Natural killer cell (primary cell): ENCODE results near the gene MPDU1. TPM values are rescaled to one million over a fixed set of nuclear protein-coding genes. Genes with fewer than 3 reads are reported as not detected.

Source experiments
- ATAC-seq, 3 donors: fragments of 150-1000 bp in 2 of 3; fragments of 200-7000 bp in 1 of 3; cut with Tn5 transposase; 1 replicate in 1 of 3; 2 replicates in 2 of 3; pipeline ENCODE4 v1.10.0; 2021; ENCODE audit warnings: mild to moderate bottlenecking in 2 of 3, moderate library complexity in 2 of 3
- DNase-seq, 2 donors: peaks; one replicate each; pipeline versions ENCODE4 v3.0.0 to v3.0.0-alpha.2; 2013 to 2021; ENCODE audit warnings: mixed read lengths in 1 of 2
- H3K27ac ChIP-seq: one replicate; pipeline ENCODE4 v1.5.1; 2013; ENCODE audit warnings: mild to moderate bottlenecking, low read length
- H3K27me3 ChIP-seq: one replicate; pipeline ENCODE4 v1.6.1; 2013; ENCODE audit warnings: low read length; ENCODE audit not compliant: control insufficient read depth, insufficient read depth
- H3K36me3 ChIP-seq: one replicate; pipeline ENCODE4 v1.6.1; 2013; ENCODE audit warnings: low read length; ENCODE audit not compliant: control insufficient read depth, insufficient read depth
- H3K4me1 ChIP-seq: one replicate; pipeline ENCODE4 v1.6.1; 2013; ENCODE audit warnings: low read length; ENCODE audit not compliant: control insufficient read depth, insufficient read depth
- H3K4me3 ChIP-seq: one replicate; pipeline ENCODE4 v1.5.1; 2013; ENCODE audit warnings: low read length
- H3K9me3 ChIP-seq: one replicate; pipeline ENCODE4 v1.6.1; 2013; ENCODE audit warnings: low read length; ENCODE audit not compliant: control insufficient read depth, insufficient read depth
- H3K27ac Mint-ChIP-seq, 2 donors: one replicate each; pipeline ENCODE4 v1.8.0; 2022; ENCODE audit warnings: mild to moderate bottlenecking in 2 of 2, mixed read lengths in 2 of 2, moderate library complexity in 1 of 2
- H3K27me3 Mint-ChIP-seq, 2 donors: one replicate each; pipeline ENCODE4 v1.8.0; 2022; ENCODE audit warnings: low read depth in 2 of 2, mixed read lengths in 2 of 2
- H3K36me3 Mint-ChIP-seq: one replicate; pipeline ENCODE4 v1.8.0; 2022; ENCODE audit warnings: mixed read lengths
- H3K4me1 Mint-ChIP-seq, 2 donors: one replicate each; pipeline ENCODE4 v1.8.0; 2022; ENCODE audit warnings: mixed read lengths in 2 of 2
- H3K4me3 Mint-ChIP-seq: one replicate; pipeline ENCODE4 v1.8.0; 2022; ENCODE audit warnings: mild to moderate bottlenecking, moderate library complexity, mixed read lengths
- H3K9me3 Mint-ChIP-seq, 2 donors: one replicate each; pipeline ENCODE4 v1.8.0; 2022; ENCODE audit warnings: mixed read lengths in 2 of 2
- CTCF ChIP-seq: fragments of 200-600 bp; IDR thresholded peaks from one replicate; pipeline ENCODE4 v1.8.0; 2022; ENCODE audit warnings: antibody characterized with exemption
- WGBS: methylation state at CpG from one replicate; pipeline ENCODE4 v1.1.7; 2013; ENCODE audit warnings: missing lambda C conversion rate; ENCODE audit not compliant: insufficient coverage; 5-methylcytosine and 5-hydroxymethylcytosine counted together
- intact Hi-C: fragments of 100-400 bp; cut with micrococcal nuclease; formaldehyde crosslinking; loops from one replicate; pipeline ENCODE4 v1.14.2; 2022
- total RNA-seq, 4 donors: library from RNA; stranded (reverse); fragments of 120-200 nt in 1 of 4; gene quantifications; one replicate each; pipeline versions ENCODE4 v1.2.3 to v1.2.4, GENCODE V29; 2013 to 2022

The MPDU1 gene
- total RNA-seq, 3 donors from 2014 or later (not counting 1 experiment from before 2014, with no cell fraction given): 26.3 to 29.2 (median 27.1) TPM

- Mint-ChIP-seq H3K4me1 (peaks cover 0 to under 1% of the 10 kb centered on the region in 2 donors), H3K9me3 (no peaks in the 10 kb centered on the region), H3K4me3 (no peak within 1 kb of the TSS), H3K36me3 (peaks cover 7% of the 10 kb centered on the region), H3K27ac (peak within 1 kb of the TSS; percentile 4 to 46), H3K27me3 (no peaks in the 10 kb centered on the region)
- Histone ChIP-seq H3K9me3 (no peaks in the 10 kb centered on the region), H3K36me3 (peaks cover 48% of the 10 kb centered on the region), H3K4me1 (peaks cover 8% of the 10 kb centered on the region), H3K4me3 (no peak within 1 kb of the TSS), H3K27ac (no peak within 1 kb of the TSS), H3K27me3 (no peaks in the 10 kb centered on the region)
- TF ChIP-seq CTCF: no peak
- ATAC-seq: peak in 1 of 3 donors; percentile 3
- peak in 1 of 2 donors; percentile 23 for DNase-seq
- WGBS: 83% methylated on average over 22 of the region's 24 CpGs
- intact Hi-C loops: loop anchor here (1.0 to 2.0 kb wide), 2 partner anchors 75 to 310 kb away; no protein-coding TSS in a partner anchor
Measured at GRCh38 chr17:7589891-7590691, 6.4 kb downstream of the MPDU1 start, which contains the start of gene SOX15. TSS of gene SOX15 (minus strand) at chr17:7590094. CDS start at chr17:7589676, 418 bp downstream.

GRCh38 chr17:7590743-7591142, 7.1 kb downstream of the MPDU1 start:
- Histone ChIP-seq H3K27ac (no peak overlapping the region), H3K27me3 (no peaks in the 10 kb centered on the region), H3K4me1 (peaks cover 8% of the 10 kb centered on the region), H3K36me3 (peaks cover 54% of the 10 kb centered on the region), H3K9me3 (no peaks in the 10 kb centered on the region), H3K4me3 (no peak overlapping the region)
- TF ChIP-seq CTCF: no peak
- WGBS: 93% methylated on average over 4 of the region's 4 CpGs
- H3K27me3 Mint-ChIP-seq: no peaks in the 10 kb centered on the region
- ATAC-seq: no peak
- no peak for DNase-seq
- H3K9me3 Mint-ChIP-seq: no peaks in the 10 kb centered on the region
- peaks cover 14% of the 10 kb centered on the region for H3K36me3 Mint-ChIP-seq
- H3K4me3 Mint-ChIP-seq: no peak overlapping the region
- H3K4me1 Mint-ChIP-seq: no peaks in the 10 kb centered on the region
- intact Hi-C loops: no loop called here
- peak overlapping the region; percentile 4 to 46 for H3K27ac Mint-ChIP-seq

- DNase-seq (no peak), ATAC-seq (no peak)
- no peaks in the 10 kb centered on the region for H3K27me3 Mint-ChIP-seq
- H3K9me3 Mint-ChIP-seq: no peaks in the 10 kb centered on the region
- H3K36me3 Mint-ChIP-seq: peaks cover 16% of the 10 kb centered on the region
- H3K4me1 Mint-ChIP-seq: no peaks in the 10 kb centered on the region
- no peak overlapping the region for H3K27ac ChIP-seq
- WGBS: 100% methylated on average over 1 of the region's 5 CpGs
- no peak for TF ChIP-seq CTCF
- peaks cover 8% of the 10 kb centered on the region for H3K4me1 ChIP-seq
- H3K36me3 ChIP-seq: peaks cover 62% of the 10 kb centered on the region
- no peaks in the 10 kb centered on the region for H3K27me3 ChIP-seq
- intact Hi-C loops: no loop called here
- no peak overlapping the region for H3K4me3 Mint-ChIP-seq
- H3K4me3 ChIP-seq: no peak overlapping the region
- peak overlapping the region in 1 of 2 donors; percentile 4 for H3K27ac Mint-ChIP-seq
- no peaks in the 10 kb centered on the region for H3K9me3 ChIP-seq
Measured at GRCh38 chr17:7591596-7591995, 7.9 kb downstream of the MPDU1 start.
